ENCODE measurements around the gene CAD.

CAD gene

DNA sequence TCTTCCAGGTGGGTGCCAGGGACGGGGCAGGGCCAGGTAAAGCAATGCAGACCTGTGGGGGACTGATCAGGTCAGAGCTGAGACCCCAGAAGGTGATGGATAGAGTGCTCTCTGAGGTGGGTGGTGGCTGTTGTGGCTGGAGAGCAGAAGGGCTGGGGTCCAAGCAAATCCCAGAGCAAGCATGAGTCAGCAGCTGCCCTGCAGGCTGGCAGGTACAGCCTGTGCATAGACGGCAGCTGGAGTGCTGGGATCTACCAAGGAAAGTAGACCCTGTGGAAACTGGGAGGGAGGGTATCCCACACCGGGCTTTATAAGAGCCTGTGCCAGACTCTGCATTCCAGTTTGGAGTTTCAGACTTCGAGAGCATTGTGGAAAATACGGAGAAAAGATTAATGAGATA, 65.7 kb downstream of the CAD start:
- Histone ChIP-seq H3K9ac (ENCODE audit: low read length in 2 of 2) (no peak overlapping the region), H3K9me3 (ENCODE audit: control insufficient read depth in 2 of 2, low read length in 2 of 2) (no peaks in the 10 kb centered on the region), H3K27ac (ENCODE audit: low read length) (no peak overlapping the region), H3K4me3 (ENCODE audit: low read length in 2 of 2) (no peak overlapping the region), H3K4me1 (ENCODE audit: control insufficient read depth, insufficient read depth, low read length) (no peaks in the 10 kb centered on the region), H3K36me3 (ENCODE audit: control insufficient read depth in 2 of 2, insufficient read depth in 2 of 2, low read length in 2 of 2) (no peaks in the 10 kb centered on the region), H3K27me3 (ENCODE audit: control insufficient read depth in 1 of 2, insufficient read depth in 2 of 2, low read length in 2 of 2) (peaks cover 11 to 26% of the 10 kb centered on the region in 2 donors)

DNA sequence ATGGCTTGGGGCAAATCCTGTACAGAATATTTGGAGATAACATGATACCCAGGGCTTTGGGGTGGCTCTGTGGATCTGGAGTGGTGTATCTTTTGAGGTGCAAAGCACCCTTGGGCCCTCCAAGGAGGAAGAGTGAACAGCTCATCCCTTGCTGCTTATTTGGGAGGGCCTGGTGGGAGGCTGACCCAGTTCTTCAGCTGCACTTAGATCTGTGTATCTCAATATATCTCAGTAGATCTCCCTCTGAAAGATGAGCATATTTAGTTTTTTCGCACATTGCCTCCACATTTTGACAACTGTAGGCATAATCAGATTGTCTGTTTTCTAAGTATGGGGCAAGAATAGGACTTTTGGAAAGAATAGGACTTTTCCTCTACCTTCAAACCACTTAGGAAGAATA, 67.8 kb downstream of the CAD start:
- Histone ChIP-seq H3K4me3 (ENCODE audit: low read length in 2 of 2) (no peak overlapping the region), H3K27ac (ENCODE audit: low read length) (no peak overlapping the region), H3K4me1 (ENCODE audit: control insufficient read depth, insufficient read depth, low read length) (no peaks in the 10 kb centered on the region), H3K9ac (ENCODE audit: low read length in 2 of 2) (no peak overlapping the region), H3K36me3 (ENCODE audit: control insufficient read depth in 2 of 2, insufficient read depth in 2 of 2, low read length in 2 of 2) (no peaks in the 10 kb centered on the region), H3K27me3 (ENCODE audit: control insufficient read depth in 1 of 2, insufficient read depth in 2 of 2, low read length in 2 of 2) (peaks cover 14 to 29% of the 10 kb centered on the region in 2 donors), H3K9me3 (ENCODE audit: control insufficient read depth in 2 of 2, low read length in 2 of 2) (no peaks in the 10 kb centered on the region)

DNA sequence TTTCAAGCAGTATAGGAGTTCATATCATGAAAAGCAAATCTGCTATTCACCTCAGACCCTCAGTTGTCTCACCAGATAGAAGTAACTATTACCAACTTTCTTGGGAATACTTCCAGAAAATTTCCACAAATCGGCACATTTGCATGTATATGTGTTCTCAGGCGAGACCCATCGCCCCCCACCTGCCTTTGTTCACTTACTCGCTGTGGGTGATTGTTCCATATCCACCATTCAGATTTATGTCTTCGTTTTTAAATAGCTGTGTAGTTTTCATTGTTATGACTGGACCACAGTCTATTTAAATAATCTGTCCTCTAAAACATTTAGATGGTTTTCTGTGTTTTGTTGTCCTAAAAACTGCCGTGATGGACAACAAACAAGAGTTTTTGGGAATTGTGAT, 68.3 kb downstream of the CAD start:
- Histone ChIP-seq H3K9me3 (ENCODE audit: control insufficient read depth in 2 of 2, low read length in 2 of 2) (no peaks in the 10 kb centered on the region), H3K27me3 (ENCODE audit: control insufficient read depth in 1 of 2, insufficient read depth in 2 of 2, low read length in 2 of 2) (peaks cover 14 to 26% of the 10 kb centered on the region in 2 donors), H3K9ac (ENCODE audit: low read length in 2 of 2) (no peak overlapping the region), H3K27ac (ENCODE audit: low read length) (no peak overlapping the region), H3K36me3 (ENCODE audit: control insufficient read depth in 2 of 2, insufficient read depth in 2 of 2, low read length in 2 of 2) (no peaks in the 10 kb centered on the region), H3K4me1 (ENCODE audit: control insufficient read depth, insufficient read depth, low read length) (no peaks in the 10 kb centered on the region), H3K4me3 (ENCODE audit: low read length in 2 of 2) (no peak overlapping the region)

DNA sequence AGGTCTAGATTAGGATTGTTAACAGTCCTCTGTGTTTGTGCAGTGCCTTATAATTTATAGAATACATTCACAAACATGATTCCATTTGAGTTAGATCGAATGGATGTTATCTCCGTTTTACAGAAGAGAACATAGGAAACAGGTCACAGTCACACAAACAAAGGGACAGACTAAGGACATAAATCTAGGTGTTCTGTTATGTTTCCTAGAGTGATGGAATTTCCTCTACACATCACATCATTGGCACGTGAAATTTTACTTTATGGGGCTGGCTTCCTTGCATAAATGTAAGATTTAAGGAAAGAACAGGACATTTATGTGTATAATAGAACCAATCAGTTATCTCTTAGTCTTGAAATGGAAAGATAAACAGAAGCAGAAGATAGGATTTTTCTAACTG, 71.4 kb downstream of the CAD start:
- no peak overlapping the region for H3K9ac ChIP-seq (ENCODE audit: low read length in 2 of 2)
- H3K4me3 ChIP-seq (ENCODE audit: low read length in 2 of 2): no peak overlapping the region
- no peaks in the 10 kb centered on the region for H3K4me1 ChIP-seq (ENCODE audit: control insufficient read depth, insufficient read depth, low read length)
- no peaks in the 10 kb centered on the region for H3K36me3 ChIP-seq (ENCODE audit: control insufficient read depth in 2 of 2, insufficient read depth in 2 of 2, low read length in 2 of 2)
- no peaks in the 10 kb centered on the region for H3K9me3 ChIP-seq (ENCODE audit: control insufficient read depth in 2 of 2, low read length in 2 of 2)
- H3K27ac ChIP-seq (ENCODE audit: low read length): no peak overlapping the region
- H3K27me3 ChIP-seq (ENCODE audit: control insufficient read depth in 1 of 2, insufficient read depth in 2 of 2, low read length in 2 of 2): peaks cover 15 to 20% of the 10 kb centered on the region in 2 donors

DNA sequence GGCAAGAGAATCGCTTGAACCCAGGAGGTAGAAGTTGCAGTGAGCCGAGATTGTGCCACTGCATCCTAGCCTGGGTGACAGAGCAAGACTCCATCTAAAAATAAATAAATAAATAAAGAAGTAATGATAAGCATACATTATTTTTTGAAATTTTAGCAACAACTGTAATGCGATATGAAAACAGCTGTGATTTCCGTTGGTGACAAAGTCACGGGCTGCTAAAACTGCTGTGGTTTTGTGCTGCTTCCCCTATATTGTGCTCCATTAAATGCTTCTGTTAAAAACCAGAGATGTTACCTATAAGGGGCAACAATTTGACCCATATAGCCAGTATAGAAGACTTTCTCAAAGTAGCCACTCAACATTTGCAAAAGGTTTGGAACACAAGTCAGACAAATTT, 73.4 kb downstream of the CAD start:
- Histone ChIP-seq H3K4me1 (ENCODE audit: control insufficient read depth, insufficient read depth, low read length) (no peaks in the 10 kb centered on the region), H3K9me3 (ENCODE audit: control insufficient read depth in 2 of 2, low read length in 2 of 2) (no peaks in the 10 kb centered on the region), H3K9ac (ENCODE audit: low read length in 2 of 2) (no peak overlapping the region), H3K36me3 (ENCODE audit: control insufficient read depth in 2 of 2, insufficient read depth in 2 of 2, low read length in 2 of 2) (no peaks in the 10 kb centered on the region), H3K27me3 (ENCODE audit: control insufficient read depth in 1 of 2, insufficient read depth in 2 of 2, low read length in 2 of 2) (peaks cover 14 to 15% of the 10 kb centered on the region in 2 donors), H3K27ac (ENCODE audit: low read length) (no peak overlapping the region), H3K4me3 (ENCODE audit: low read length in 2 of 2) (no peak overlapping the region)

DNA sequence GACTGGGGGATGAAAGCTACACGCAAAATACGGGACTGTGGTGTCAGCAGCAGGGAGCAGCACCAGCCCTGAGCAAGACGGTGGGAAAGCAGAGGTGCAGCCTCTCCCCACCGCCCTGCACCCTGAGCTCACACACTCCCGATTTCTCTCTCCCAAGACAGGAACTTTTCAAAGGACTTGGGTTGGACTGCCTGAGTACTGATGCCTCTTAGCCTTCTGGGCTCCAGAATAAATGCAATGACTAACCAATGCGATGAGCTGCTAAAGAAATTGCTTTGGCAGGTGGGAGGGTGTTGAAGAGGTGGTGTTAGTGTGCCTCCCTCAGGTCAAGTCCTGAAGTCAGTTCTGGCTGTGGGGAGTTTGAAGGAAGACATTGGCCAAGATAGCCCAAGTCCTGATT, 74.7 kb downstream of the CAD start:
- peaks cover 14 to 15% of the 10 kb centered on the region in 2 donors for H3K27me3 ChIP-seq (ENCODE audit: control insufficient read depth in 1 of 2, insufficient read depth in 2 of 2, low read length in 2 of 2)
- H3K9me3 ChIP-seq (ENCODE audit: control insufficient read depth in 2 of 2, low read length in 2 of 2): no peaks in the 10 kb centered on the region
- H3K36me3 ChIP-seq (ENCODE audit: control insufficient read depth in 2 of 2, insufficient read depth in 2 of 2, low read length in 2 of 2): no peaks in the 10 kb centered on the region
- H3K4me3 ChIP-seq (ENCODE audit: low read length in 2 of 2): no peak overlapping the region
- H3K9ac ChIP-seq (ENCODE audit: low read length in 2 of 2): no peak overlapping the region
- no peaks in the 10 kb centered on the region for H3K4me1 ChIP-seq (ENCODE audit: control insufficient read depth, insufficient read depth, low read length)
- no peak overlapping the region for H3K27ac ChIP-seq (ENCODE audit: low read length)

Data from stomach smooth muscle (tissue), 2 donors.